GM12892 (cell line): Measurements from ENCODE around the gene TRMT1.

ENCODE experiments used
- POLR2A ChIP-seq: IDR thresholded peaks from 2 replicates; pipeline ENCODE4 v1.6.1; 2011; ENCODE audit warnings: low read depth, low read length, control low read depth
- POLR2AphosphoS5 ChIP-seq: IDR thresholded peaks from 2 replicates; pipeline ENCODE4 v1.6.1; 2011; ENCODE audit warnings: low read depth, low read length, control low read depth

DNA sequence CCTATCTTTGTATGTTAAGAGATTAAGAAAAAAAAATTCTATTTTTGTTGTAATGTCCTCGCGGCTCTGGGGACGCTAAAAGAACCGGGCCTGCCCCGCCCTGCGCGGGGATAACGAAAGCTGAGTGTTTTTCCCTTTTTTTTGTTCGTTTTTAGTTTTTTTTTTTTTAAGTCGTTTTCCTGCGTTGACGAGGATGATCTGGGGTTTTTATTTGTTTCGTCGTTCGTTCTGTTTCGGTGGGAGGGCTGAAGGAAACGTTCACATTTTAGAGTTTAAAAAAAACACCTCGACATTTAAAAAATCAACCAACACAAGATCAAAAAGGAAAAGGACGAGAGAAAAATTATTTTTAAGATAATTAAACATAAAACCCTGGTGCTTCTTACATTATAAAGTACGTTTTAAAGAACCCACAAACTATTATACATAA lies 19.5 kb downstream of the TRMT1 start:
- TF ChIP-seq POLR2A (no peak), POLR2AphosphoS5 (no peak)
